Right lung (tissue), 5 donors: Measurements from ENCODE around the gene EHHADH. TPM values are rescaled to one million over a fixed set of nuclear protein-coding genes. Genes with fewer than 3 reads are reported as not detected.

Experiments
- DNase-seq, 2 donors: peaks; one replicate each; pipeline ENCODE4 v3.0.0-alpha.2; 2013
- polyA plus RNA-seq, 5 donors: library from polyadenylated mRNA; unstranded; fragments of 120-200 nt; gene quantifications; one replicate each; pipeline versions ENCODE4 v1.2.1 to v1.2.3, GENCODE V29; 2013; ENCODE audit warnings: inconsistent platforms in 1 of 5, low replicate concordance in 1 of 5; ENCODE audit not compliant: insufficient read length in 5 of 5, insufficient read depth in 1 of 5

EHHADH gene
- polyA plus RNA-seq, 5 donors: 7.9 to 13.9 (median 11.7) TPM

DNA sequence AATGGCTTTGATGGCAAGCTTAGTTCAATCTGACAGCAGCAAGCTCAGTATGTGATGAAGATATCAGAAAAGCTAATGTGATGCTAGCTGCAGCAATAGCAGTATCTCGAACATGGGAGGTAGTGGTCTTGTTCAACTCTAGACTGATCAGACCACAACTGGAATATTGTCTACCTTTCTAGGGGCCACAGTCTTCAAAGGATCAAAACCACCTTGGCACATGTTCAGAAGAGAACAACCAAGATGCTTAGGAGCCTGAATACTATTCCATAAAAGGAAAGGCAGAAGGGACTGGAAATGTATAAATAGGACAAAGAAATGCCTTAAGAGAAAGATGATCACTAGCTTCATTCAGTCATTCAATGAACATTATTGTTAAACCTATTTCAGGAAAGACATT is 103.3 kb downstream of the EHHADH start:
- DNase-seq: no peak

DNA sequence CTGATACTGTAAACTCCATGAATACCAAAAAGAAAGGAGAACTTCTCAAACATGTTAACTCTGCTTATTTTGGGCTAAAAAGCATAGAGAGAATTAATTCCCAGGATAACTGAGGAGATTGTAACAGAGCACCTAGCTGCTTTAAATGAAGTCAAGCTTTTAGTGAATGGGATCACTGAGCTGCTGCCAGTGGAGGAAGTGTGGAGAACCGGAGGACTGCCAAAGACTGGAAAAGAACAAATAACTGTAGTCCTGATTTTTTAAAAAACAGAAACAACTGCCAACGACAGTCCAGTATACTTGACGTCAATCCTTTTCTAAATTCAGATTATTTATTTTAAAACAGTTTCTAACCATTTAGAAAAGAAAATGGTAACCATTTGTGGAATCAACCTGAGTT is 104.3 kb downstream of the EHHADH start:
- DNase-seq: no peak

DNA sequence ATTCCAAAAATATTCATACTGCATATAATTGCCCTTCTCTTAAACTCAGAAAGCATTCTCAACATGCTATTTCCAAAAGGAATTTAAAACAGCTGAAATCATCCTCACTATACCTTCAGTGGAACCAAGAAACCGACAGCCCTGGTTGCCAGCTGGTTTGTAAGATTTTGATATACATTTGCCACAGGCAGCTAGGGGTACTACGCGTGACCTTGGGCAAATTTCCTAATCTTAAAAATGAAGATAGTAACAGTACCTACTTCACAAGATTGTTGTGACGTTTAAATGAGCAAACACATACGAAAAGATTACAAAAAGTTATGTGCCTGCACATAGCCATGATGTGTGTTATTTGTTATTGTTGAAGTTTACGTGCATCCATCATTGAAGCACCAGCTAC is 108.3 kb downstream of the EHHADH start:
- DNase-seq: no peak

- DNase-seq: no peak
Measured at GRCh38 chr3:185144784-185145183, 109.1 kb downstream of the EHHADH start.

Other genes with a start within 250 kb of the EHHADH start
- 1 to 10 TPM; 4.0 to 6.3 (median 4.9) TPM for gene C3orf70, start 101.0 kb downstream of the EHHADH start, polyA plus RNA-seq
- gene MAP3K13, start 109.1 kb upstream of the EHHADH start, polyA plus RNA-seq: 10 to 100 TPM; 36.5 to 49.0 (median 44.1) TPM
- gene TMEM41A, start 245.0 kb upstream of the EHHADH start, polyA plus RNA-seq: 10 to 100 TPM; 40.8 to 50.6 (median 47.8) TPM